Choroid plexus epithelial cell (primary cell): ENCODE results near the gene CCNF.
"Not testable (repeated sequence)": the region's sequence is repeated elsewhere in the genome, so short reads cannot be mapped to it uniquely, and the experiment has no call there.

Experiments used
- DNase-seq: peaks from one replicate; pipeline ENCODE4 v3.0.0-alpha.2; 2010; ENCODE audit warnings: low read depth
- H3K4me3 ChIP-seq: 2 replicates; pipeline ENCODE4 v1.5.1; 2011; ENCODE audit warnings: low read depth, mild to moderate bottlenecking, control low read depth, low read length, moderate library complexity
- CTCF ChIP-seq: conservative IDR thresholded peaks from 2 replicates; pipeline ENCODE4 v1.5.1; 2011; ENCODE audit warnings: low read depth, mild to moderate bottlenecking, control low read depth, inconsistent platforms, low read length, moderate library complexity

Gene CCNF

GRCh38 chr16:2476741-2477140 lies 47.5 kb downstream of the CCNF start:
- H3K4me3 ChIP-seq, result no peak overlapping the region
- no peak for TF ChIP-seq CTCF
- no peak for DNase-seq

GRCh38 chr16:2477327-2477726 lies 48.1 kb downstream of the CCNF start:
- no peak overlapping the region for H3K4me3 ChIP-seq
- no peak for DNase-seq
- TF ChIP-seq CTCF, result no peak

GRCh38 chr16:2478279-2478678 lies 49.0 kb downstream of the CCNF start:
- no peak for TF ChIP-seq CTCF
- DNase-seq, result no peak
- no peak overlapping the region for H3K4me3 ChIP-seq

GRCh38 chr16:2479996-2480395 lies 50.7 kb downstream of the CCNF start:
- DNase-seq, H3K4me3 ChIP-seq: not testable (repeated sequence)

- TF ChIP-seq CTCF, result no peak
- no peak overlapping the region for H3K4me3 ChIP-seq
- DNase-seq, result no peak
Observed at GRCh38 chr16:2480948-2481347, 51.7 kb downstream of the CCNF start.

- TF ChIP-seq CTCF, result no peak
- no peak overlapping the region for H3K4me3 ChIP-seq
- DNase-seq, result no peak
Observed at GRCh38 chr16:2481676-2482075, 52.4 kb downstream of the CCNF start.

GRCh38 chr16:2482249-2482648 lies 53.0 kb downstream of the CCNF start:
- no peak for DNase-seq
- no peak for TF ChIP-seq CTCF
- H3K4me3 ChIP-seq, result no peak overlapping the region
